DOHH2 (cell line): ENCODE measurements around the gene TMCC1.

Experiments used
- H3F3A ChIP-seq: fragments of 200-600 bp; sonication (generic), shearing (Covaris generic); 2 replicates; pipeline ENCODE4 v1.6.0; 2016; ENCODE audit warnings: antibody characterized with exemption, mild to moderate bottlenecking; ENCODE audit not compliant: control insufficient read depth, insufficient read depth
- H3K27ac ChIP-seq: fragments of 200-600 bp; sonication (generic); 2 replicates; pipeline ENCODE4 v1.5.1; 2014; ENCODE audit warnings: low read depth, mild to moderate bottlenecking, low read length, moderate library complexity
- H3K27me3 ChIP-seq: fragments of 200-600 bp; sonication (generic); 2 replicates; pipeline ENCODE4 v1.6.1; 2014; ENCODE audit warnings: mild to moderate bottlenecking, low read length, mixed read lengths; ENCODE audit not compliant: control insufficient read depth
- H3K36me3 ChIP-seq: fragments of 200-600 bp; sonication (generic); 2 replicates; pipeline ENCODE4 v1.6.1; 2014; ENCODE audit warnings: mild to moderate bottlenecking, low read length, moderate library complexity, mixed read lengths; ENCODE audit not compliant: control insufficient read depth
- H3K4me1 ChIP-seq: fragments of 200-600 bp; sonication (generic); 2 replicates; pipeline ENCODE4 v1.6.1; 2014; ENCODE audit warnings: mild to moderate bottlenecking, low read length, mixed read lengths; ENCODE audit not compliant: control insufficient read depth
- H3K4me2 ChIP-seq: fragments of 200-600 bp; sonication (generic); 2 replicates; pipeline ENCODE4 v1.6.0; 2014; ENCODE audit warnings: mild to moderate bottlenecking, low read length, moderate library complexity
- H3K4me3 ChIP-seq: fragments of 200-600 bp; sonication (generic); 2 replicates; pipeline ENCODE4 v1.5.1; 2014; ENCODE audit warnings: mild to moderate bottlenecking, low read length, mixed read lengths
- H3K79me2 ChIP-seq: fragments of 200-600 bp; sonication (generic); 2 replicates; pipeline ENCODE4 v1.6.1; 2014; ENCODE audit warnings: mild to moderate bottlenecking, low read length, mixed read lengths; ENCODE audit not compliant: control insufficient read depth
- H3K9me2 ChIP-seq: fragments of 200-600 bp; sonication (generic); replicated peaks from 2 replicates; pipeline ENCODE4 v1.6.1; 2014; ENCODE audit warnings: mild to moderate bottlenecking, low read length, mixed read lengths; ENCODE audit not compliant: control insufficient read depth
- H3K9me3 ChIP-seq: fragments of 200-600 bp; sonication (generic); 2 replicates; pipeline ENCODE4 v1.6.1; 2014; ENCODE audit warnings: antibody characterized with exemption, low read length, mixed read lengths; ENCODE audit not compliant: control insufficient read depth, insufficient read depth
- H4K20me1 ChIP-seq: fragments of 200-600 bp; sonication (generic); 2 replicates; pipeline ENCODE4 v1.6.0; 2014; ENCODE audit warnings: low read depth, mild to moderate bottlenecking, antibody characterized with exemption, low read length, moderate library complexity; ENCODE audit not compliant: control insufficient read depth, insufficient read depth
- EZH2phosphoT487 ChIP-seq: fragments of 200-600 bp; sonication (generic); IDR thresholded peaks from 2 replicates; pipeline ENCODE4 v1.6.1; 2017; ENCODE audit warnings: borderline replicate concordance, mild to moderate bottlenecking, antibody characterized with exemption, low read length, moderate library complexity, mixed read lengths
- TF ChIP-seq, protein P1 (sequence below): fragments of 200-600 bp; sonication (generic); IDR thresholded peaks from one replicate; pipeline ENCODE4 v1.5.1; 2014; ENCODE audit warnings: antibody characterized with exemption, mild to moderate bottlenecking, low read depth, low read length; ENCODE audit not compliant: poor library complexity, severe bottlenecking

TMCC1 gene

DNA sequence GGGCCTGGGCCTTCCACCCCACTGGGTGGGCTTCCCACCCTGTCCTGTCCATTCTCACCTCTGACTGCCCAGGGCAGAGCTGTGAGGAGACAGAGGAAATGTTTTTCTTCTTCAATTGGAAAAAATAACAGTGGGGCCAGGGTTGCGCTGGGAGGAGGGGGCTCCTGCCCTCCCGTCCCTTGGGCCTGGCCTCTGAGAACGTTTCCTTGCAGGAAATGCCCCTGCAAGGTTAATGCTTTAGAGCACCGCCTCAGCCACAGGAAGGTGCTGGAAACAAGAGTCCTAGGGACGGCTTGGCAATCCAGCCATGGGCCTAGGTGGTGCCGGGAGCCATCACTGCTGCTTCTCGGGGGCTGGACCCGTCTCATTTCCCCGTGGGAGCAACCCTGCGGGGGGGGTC is 283.2 kb downstream of the TMCC1 start:
- no peak overlapping the region for H3K4me3 ChIP-seq
- no peaks in the 10 kb centered on the region for H3F3A ChIP-seq
- no peaks in the 10 kb centered on the region for H3K79me2 ChIP-seq
- no peak for TF ChIP-seq EZH2phosphoT487
- TF ChIP-seq, protein P1, sequence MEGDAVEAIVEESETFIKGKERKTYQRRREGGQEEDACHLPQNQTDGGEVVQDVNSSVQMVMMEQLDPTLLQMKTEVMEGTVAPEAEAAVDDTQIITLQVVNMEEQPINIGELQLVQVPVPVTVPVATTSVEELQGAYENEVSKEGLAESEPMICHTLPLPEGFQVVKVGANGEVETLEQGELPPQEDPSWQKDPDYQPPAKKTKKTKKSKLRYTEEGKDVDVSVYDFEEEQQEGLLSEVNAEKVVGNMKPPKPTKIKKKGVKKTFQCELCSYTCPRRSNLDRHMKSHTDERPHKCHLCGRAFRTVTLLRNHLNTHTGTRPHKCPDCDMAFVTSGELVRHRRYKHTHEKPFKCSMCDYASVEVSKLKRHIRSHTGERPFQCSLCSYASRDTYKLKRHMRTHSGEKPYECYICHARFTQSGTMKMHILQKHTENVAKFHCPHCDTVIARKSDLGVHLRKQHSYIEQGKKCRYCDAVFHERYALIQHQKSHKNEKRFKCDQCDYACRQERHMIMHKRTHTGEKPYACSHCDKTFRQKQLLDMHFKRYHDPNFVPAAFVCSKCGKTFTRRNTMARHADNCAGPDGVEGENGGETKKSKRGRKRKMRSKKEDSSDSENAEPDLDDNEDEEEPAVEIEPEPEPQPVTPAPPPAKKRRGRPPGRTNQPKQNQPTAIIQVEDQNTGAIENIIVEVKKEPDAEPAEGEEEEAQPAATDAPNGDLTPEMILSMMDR, result no peak
- no peak overlapping the region for H3K4me2 ChIP-seq
- H4K20me1 ChIP-seq, result no peaks in the 10 kb centered on the region; the same call in 1 of the 2 replicates
- no peak overlapping the region for H3K27ac ChIP-seq
- peaks cover 19% of the 10 kb centered on the region for H3K27me3 ChIP-seq
- peaks cover 29% of the 10 kb centered on the region for H3K4me1 ChIP-seq
- no peaks in the 10 kb centered on the region for H3K36me3 ChIP-seq
- no peaks in the 10 kb centered on the region for H3K9me3 ChIP-seq
- no peaks in the 10 kb centered on the region for H3K9me2 ChIP-seq

DNA sequence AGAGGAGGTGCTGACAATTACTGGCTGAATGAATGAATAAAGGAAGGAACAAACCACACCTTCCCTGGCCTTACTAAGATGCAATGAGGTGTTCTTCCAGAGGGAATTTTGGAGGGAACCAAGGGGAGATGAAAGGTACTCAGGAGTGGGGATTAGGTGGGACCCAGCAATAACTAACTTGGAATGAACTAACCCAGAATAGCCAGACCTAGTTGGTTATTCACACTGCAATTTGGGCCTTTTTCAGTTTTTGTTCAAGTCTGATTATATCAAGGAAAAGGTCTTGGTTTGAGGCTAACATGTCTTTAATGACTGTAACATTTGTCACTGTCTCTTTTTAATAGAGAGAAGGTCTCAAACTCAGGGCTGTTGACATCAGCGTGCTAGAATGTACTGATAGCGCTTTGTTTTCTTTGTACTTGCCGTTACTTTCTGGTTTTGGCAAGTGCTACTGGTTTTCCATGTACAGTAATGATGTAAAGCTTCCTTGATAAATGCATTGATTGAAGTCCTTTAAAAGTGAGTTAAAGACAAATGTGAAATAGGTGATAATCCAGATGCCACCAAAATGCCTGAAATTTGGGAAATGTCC is 283.8 kb downstream of the TMCC1 start:
- H3K4me2 ChIP-seq, result no peak overlapping the region
- TF ChIP-seq EZH2phosphoT487, result no peak
- TF ChIP-seq, protein P1, result no peak
- no peak overlapping the region for H3K4me3 ChIP-seq
- no peaks in the 10 kb centered on the region for H3K36me3 ChIP-seq
- no peaks in the 10 kb centered on the region for H3K9me3 ChIP-seq
- H3F3A ChIP-seq, result no peaks in the 10 kb centered on the region
- H3K27me3 ChIP-seq, result peaks cover 21% of the 10 kb centered on the region
- H3K9me2 ChIP-seq, result no peaks in the 10 kb centered on the region
- H3K4me1 ChIP-seq, result peaks cover 29% of the 10 kb centered on the region
- no peaks in the 10 kb centered on the region for H3K79me2 ChIP-seq
- H4K20me1 ChIP-seq, result no peaks in the 10 kb centered on the region; the same call in 1 of the 2 replicates
- no peak overlapping the region for H3K27ac ChIP-seq

DNA sequence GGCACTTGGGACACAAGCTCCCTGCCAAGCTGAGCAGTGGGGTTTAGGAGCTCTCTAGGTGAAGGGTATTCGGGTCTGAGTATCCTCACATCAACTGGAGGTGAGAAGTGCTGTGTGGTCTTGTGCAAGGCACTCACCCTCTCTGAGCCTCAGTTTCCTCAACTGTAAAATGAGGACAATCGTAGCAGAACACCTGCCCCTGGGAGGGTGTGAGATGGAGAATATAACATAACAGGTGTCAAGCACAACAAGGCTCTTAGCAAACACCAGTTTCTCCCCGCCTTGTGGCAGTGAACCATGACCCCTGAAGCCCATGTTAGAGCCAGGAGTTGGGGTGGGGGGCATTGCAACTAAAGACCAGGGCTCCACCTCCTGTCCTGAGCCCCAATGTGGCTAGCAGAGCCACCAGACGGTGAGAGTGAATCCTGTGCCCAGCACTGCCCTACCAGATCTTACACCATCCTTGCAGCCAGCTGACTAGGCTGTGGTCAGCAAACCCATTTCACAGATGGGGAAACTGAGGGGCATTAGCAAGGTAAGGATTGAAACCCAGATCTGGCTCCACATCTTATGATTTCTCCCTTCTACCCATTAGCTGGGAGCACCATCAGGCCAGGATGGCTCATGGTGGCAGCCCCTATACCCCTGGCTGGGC is 284.4 kb downstream of the TMCC1 start:
- Histone ChIP-seq H3K4me1 (peaks cover 29% of the 10 kb centered on the region), H3K27ac (no peak overlapping the region), H3K4me2 (no peak overlapping the region; the same call in 1 of the 2 replicates), H3K36me3 (no peaks in the 10 kb centered on the region), H3F3A (no peaks in the 10 kb centered on the region), H3K9me2 (no peaks in the 10 kb centered on the region), H3K79me2 (no peaks in the 10 kb centered on the region), H3K27me3 (peaks cover 24% of the 10 kb centered on the region), H4K20me1 (no peaks in the 10 kb centered on the region; the same call in 1 of the 2 replicates), H3K9me3 (no peaks in the 10 kb centered on the region), H3K4me3 (no peak overlapping the region)
- TF ChIP-seq, protein P1, result no peak
- no peak for TF ChIP-seq EZH2phosphoT487
